Measurements from ENCODE around the gene EFNA3. TPM values are rescaled to one million over a fixed set of nuclear protein-coding genes. Genes with fewer than 3 reads are reported as not detected.
"Not testable (repeated sequence)": the region's sequence is repeated elsewhere in the genome, so short reads cannot be mapped to it uniquely, and the experiment has no call there.

The EFNA3 gene
- total RNA-seq, 1 experiment from 2014 or later, result 5.1 TPM

GRCh38 chr1:155103325-155103724, 24.7 kb downstream of the EFNA3 start:
- in situ Hi-C loops (cut with HindIII; ENCODE audit: low sequenced_read_pairs), result no loop called here

GRCh38 chr1:155104605-155105534, 26.2 kb downstream of the EFNA3 start:
- no peak for DNase-seq (ENCODE audit: low spot score)
- in situ Hi-C loops (cut with HindIII; ENCODE audit: low sequenced_read_pairs), result no loop called here

More at GRCh38 chr1:155103325-155103724, 24.7 kb downstream of the EFNA3 start:
- DNase-seq (ENCODE audit: low spot score), result no peak

GRCh38 chr1:155105604-155106011, 27.0 kb downstream of the EFNA3 start:
- DNase-seq (ENCODE audit: low spot score), result no peak
- in situ Hi-C loops (cut with HindIII; ENCODE audit: low sequenced_read_pairs), result no loop called here

- in situ Hi-C loops (cut with HindIII; ENCODE audit: low sequenced_read_pairs), result no loop called here
- DNase-seq (ENCODE audit: low spot score), result no peak
Observed at GRCh38 chr1:155106862-155107261, 28.2 kb downstream of the EFNA3 start.

- DNase-seq (ENCODE audit: low spot score), result no peak
- in situ Hi-C loops (cut with HindIII; ENCODE audit: low sequenced_read_pairs), result no loop called here
Observed at GRCh38 chr1:155107309-155108264, 28.9 kb downstream of the EFNA3 start.

- no peak for DNase-seq (ENCODE audit: low spot score)
- in situ Hi-C loops (cut with HindIII; ENCODE audit: low sequenced_read_pairs), result no loop called here
Observed at GRCh38 chr1:155108296-155108695, 29.7 kb downstream of the EFNA3 start.

- DNase-seq (ENCODE audit: low spot score), result no peak
- in situ Hi-C loops (cut with HindIII; ENCODE audit: low sequenced_read_pairs), result no loop called here
Observed at GRCh38 chr1:155110381-155110780, 31.7 kb downstream of the EFNA3 start.

- in situ Hi-C loops (cut with HindIII; ENCODE audit: low sequenced_read_pairs), result no loop called here
- DNase-seq (ENCODE audit: low spot score), result no peak
Observed at GRCh38 chr1:155110826-155111225, 32.2 kb downstream of the EFNA3 start.

- in situ Hi-C loops (cut with HindIII; ENCODE audit: low sequenced_read_pairs), result no loop called here
- no peak for DNase-seq (ENCODE audit: low spot score)
Observed at GRCh38 chr1:155113450-155113980, 34.9 kb downstream of the EFNA3 start.

GRCh38 chr1:155116113-155116764, 37.6 kb downstream of the EFNA3 start:
- in situ Hi-C loops (cut with HindIII; ENCODE audit: low sequenced_read_pairs), result no loop called here
- no peak for DNase-seq (ENCODE audit: low spot score)

- in situ Hi-C loops (cut with HindIII; ENCODE audit: low sequenced_read_pairs), result no loop called here
- no peak for DNase-seq (ENCODE audit: low spot score)
Observed at GRCh38 chr1:155117610-155118009, 39.0 kb downstream of the EFNA3 start.

GRCh38 chr1:155118090-155118489, 39.5 kb downstream of the EFNA3 start:
- in situ Hi-C loops (cut with HindIII; ENCODE audit: low sequenced_read_pairs); DNase-seq (ENCODE audit: low spot score): not testable (repeated sequence)

GRCh38 chr1:155120253-155120652, 41.6 kb downstream of the EFNA3 start:
- in situ Hi-C loops (cut with HindIII; ENCODE audit: low sequenced_read_pairs), result no loop called here
- DNase-seq (ENCODE audit: low spot score), result no peak

- in situ Hi-C loops (cut with HindIII; ENCODE audit: low sequenced_read_pairs), result no loop called here
- no peak for DNase-seq (ENCODE audit: low spot score)
Observed at GRCh38 chr1:155121249-155121648, 42.6 kb downstream of the EFNA3 start.

- DNase-seq (ENCODE audit: low spot score), result no peak
- in situ Hi-C loops (cut with HindIII; ENCODE audit: low sequenced_read_pairs), result no loop called here
Observed at GRCh38 chr1:155122308-155122707, 43.7 kb downstream of the EFNA3 start.

- in situ Hi-C loops (cut with HindIII; ENCODE audit: low sequenced_read_pairs), result no loop called here
- DNase-seq (ENCODE audit: low spot score), result no peak
Observed at GRCh38 chr1:155123801-155124200, 45.2 kb downstream of the EFNA3 start.

- in situ Hi-C loops (cut with HindIII; ENCODE audit: low sequenced_read_pairs), result no loop called here
- DNase-seq (ENCODE audit: low spot score), result no peak
Observed at GRCh38 chr1:155124503-155125463, 46.1 kb downstream of the EFNA3 start.

- DNase-seq (ENCODE audit: low spot score), result peak; percentile 29
- in situ Hi-C loops (cut with HindIII; ENCODE audit: low sequenced_read_pairs), result no loop called here
Observed at GRCh38 chr1:155125511-155125945, 46.9 kb downstream of the EFNA3 start.

All from G401 (cell line).